Sciatic nerve (tissue), 2 donors: ENCODE data around the gene OR9Q1. TPM values are rescaled to one million over a fixed set of nuclear protein-coding genes. Genes with fewer than 3 reads are reported as not detected.
"Not testable (repeated sequence)": the region's sequence is repeated elsewhere in the genome, so short reads cannot be mapped to it uniquely, and the experiment has no call there.

Experiments used
- ATAC-seq: fragments of 200-7000 bp; cut with Tn5 transposase; one replicate; pipeline ENCODE4 v1.9.1; 2020; ENCODE audit warnings: mild to moderate bottlenecking, moderate library complexity
- DNase-seq: peaks from one replicate; pipeline ENCODE4 v3.0.0-alpha.2; 2020; ENCODE audit warnings: low spot score
- intact Hi-C: fragments of 100-400 bp; cut with DNase I; formaldehyde crosslinking; loops from one replicate; pipeline ENCODE4 v1.14.2; 2022
- total RNA-seq: library from RNA; stranded (reverse); fragmentation: NEBNext Ultra II Directional; extraction: Animal tissue kit (Norgen Biotek cat#: 25700); gene quantifications from one replicate; pipeline ENCODE4 v1.2.1, GENCODE V29; 2021
- donor health status: DM: no; HTN: no; CAD: no.
- donor health status: DM: no; HTN: no; CAD: no.

Gene OR9Q1
- total RNA-seq, 1 donor from 2014 or later: not detected

DNA sequence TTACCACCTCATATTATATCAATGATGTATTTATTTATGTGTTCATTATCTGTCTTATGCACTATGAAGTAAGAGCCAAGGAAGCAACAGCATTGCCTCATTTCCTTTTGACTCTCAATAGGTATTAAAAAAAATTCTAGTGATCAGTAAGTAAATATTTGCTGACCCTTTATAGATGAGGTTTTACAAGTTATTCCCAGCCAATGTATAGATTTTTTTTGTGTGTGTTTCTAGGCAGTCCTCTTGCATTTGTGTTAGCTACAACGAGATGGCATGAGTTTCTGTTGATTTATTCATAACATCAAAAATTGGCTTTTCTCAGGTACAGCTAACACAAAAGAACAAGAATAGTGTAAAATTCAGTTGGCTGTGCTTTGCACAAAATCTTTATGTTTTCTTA lies 175.6 kb downstream of the OR9Q1 start:
- intact Hi-C loops: no loop called here
- no peak for ATAC-seq
- no peak for DNase-seq

DNA sequence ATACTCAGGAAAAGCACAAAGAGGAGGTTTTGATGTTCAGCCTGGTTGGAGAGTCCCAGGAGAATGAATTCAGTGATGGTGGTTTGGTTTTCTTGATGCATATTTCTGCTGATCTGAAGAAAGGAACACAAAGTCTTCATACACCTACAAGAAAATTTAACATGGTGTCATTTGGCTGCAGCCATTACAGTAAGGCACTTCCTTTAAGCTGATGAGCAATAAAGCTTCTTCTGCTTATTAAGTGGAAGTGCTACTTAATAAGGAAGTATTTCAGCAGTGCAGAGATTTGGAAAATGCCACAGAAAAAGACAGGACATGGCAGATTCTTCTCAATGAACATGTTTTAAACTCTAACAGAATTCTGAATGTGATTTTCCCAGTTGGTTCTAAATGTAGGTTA lies 180.4 kb downstream of the OR9Q1 start, which contains the start of gene OR1S2:
Gene OR1S2, minus strand, starts transcription at position 101 of the 400 bp plus-strand sequence. Its CDS starts 0 bp downstream, at position 101.
- no peak for DNase-seq

DNA sequence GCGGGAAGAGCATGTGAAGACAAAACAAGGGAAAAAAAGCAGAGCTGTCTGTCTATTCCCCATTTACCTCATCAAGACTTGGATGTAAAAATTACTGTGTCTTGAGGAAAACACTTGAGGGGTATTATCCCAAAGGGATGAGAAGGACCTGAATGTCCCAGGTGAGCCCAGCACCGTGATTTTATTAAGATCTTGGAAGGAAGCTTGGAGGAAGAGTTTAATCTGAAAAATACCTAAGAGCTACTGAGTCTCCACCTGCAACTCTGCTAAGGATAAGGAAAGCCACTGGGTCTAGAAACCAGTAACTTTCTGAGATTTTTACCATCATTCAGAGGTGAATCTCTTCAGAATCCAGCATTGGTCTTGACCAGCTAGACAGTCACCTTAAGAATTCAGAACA lies 188.7 kb downstream of the OR9Q1 start, which contains the start of gene OR1S1:
Gene OR1S1, plus strand, starts transcription at position 301 of the 400 bp plus-strand sequence.
- intact Hi-C loops, DNase-seq, ATAC-seq: not testable (repeated sequence)

More for the DNA sequence above, 180.4 kb downstream of the OR9Q1 start, which contains the start of gene OR1S2:
- no peak for ATAC-seq
- intact Hi-C loops: no loop called here

DNA sequence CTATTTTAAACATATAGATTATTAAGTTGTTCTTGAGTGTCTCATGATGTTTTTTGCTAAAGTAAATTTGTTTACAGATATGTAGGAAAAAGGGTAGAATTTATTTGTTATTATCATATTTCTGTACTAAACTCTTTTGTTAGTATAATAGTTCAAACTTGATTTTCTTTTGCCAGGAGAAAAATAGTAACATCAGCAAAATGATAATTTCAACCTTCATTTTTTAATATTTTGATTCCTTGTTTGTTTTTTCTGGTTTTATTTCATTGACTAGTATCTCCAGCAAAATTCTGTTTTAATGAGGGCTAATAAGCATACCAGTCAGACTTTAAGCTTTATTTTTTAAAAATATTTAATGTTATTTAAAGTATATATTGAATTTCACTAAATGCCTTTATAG lies 192.8 kb downstream of the OR9Q1 start:
- no peak for ATAC-seq
- intact Hi-C loops: no loop called here
- no peak for DNase-seq

DNA sequence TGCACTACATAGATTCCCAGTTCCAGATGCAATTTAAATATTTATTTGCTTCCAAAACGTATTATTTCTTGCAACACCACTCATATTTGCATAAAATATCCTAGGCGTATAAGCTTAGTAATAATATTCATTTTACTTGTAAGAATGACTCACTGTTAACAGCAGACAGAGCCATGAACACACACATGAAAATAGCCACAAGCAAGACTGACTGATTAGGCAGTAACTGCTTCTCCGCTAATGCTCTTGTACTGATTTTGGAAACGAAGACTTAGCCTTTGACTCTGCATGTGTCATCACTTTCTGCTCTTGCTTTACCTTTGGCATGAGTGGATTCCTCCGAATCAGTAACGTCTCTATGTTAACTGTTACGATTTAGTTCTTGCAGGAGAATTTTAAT lies 199.0 kb downstream of the OR9Q1 start:
- intact Hi-C loops: no loop called here
- DNase-seq: no peak
- ATAC-seq: no peak

DNA sequence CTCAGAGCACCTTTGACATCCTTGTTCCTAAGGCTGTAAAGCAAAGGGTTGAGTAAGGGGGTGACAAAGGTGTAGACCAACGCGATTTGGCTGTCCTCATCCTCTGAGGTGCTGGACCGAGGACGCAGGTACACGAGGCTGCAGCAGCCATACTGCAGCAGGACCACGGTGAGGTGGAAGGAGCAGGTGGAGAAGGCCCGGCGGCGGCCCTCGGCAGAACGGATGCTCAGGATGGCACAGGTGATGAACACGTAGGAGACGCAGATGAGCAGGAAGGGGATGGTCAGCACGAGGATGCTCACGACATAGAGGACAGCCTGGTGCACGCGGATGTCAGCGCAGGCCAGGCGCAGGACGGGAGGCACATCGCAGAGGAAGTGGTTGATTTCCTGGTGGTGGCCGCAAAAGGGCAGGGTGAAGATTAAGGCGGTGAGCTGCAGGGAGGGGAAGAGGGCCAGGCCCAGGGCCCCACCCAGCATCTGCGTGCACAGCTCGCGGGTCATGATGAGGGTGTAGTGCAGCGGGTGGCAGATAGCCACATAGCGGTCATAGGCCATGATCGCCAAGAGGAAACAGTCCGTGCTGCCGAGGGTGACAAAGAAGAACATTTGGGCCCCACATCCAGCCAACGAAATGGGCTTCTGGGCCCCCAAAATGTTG lies 204.4 kb downstream of the OR9Q1 start:
- intact Hi-C loops: no loop called here
- ATAC-seq (no peak), DNase-seq (no peak)

Other genes starting within 250 kb of the OR9Q1 start
- not detected for gene OR6Q1, start 7.1 kb downstream of the OR9Q1 start, total RNA-seq
- not detected for gene OR9I1, start 101.6 kb downstream of the OR9Q1 start, total RNA-seq
- gene OR9Q2, start 165.2 kb downstream of the OR9Q1 start, total RNA-seq: not detected
- not detected for gene OR1S2, start 180.3 kb downstream of the OR9Q1 start, total RNA-seq
- not detected for gene OR1S1, start 188.8 kb downstream of the OR9Q1 start, total RNA-seq
- gene OR10Q1, start 205.0 kb downstream of the OR9Q1 start, total RNA-seq: not detected
- gene OR10W1, start 244.4 kb downstream of the OR9Q1 start, total RNA-seq: not detected